HL-60/S4 (cell line): ENCODE results near the gene OR7G1.

Experiments
- in situ Hi-C: fragments of 300-500 bp; cut with MboI; formaldehyde crosslinking; loops from 2 replicates; pipeline ENCODE4 v1.14.3; 2022; ENCODE audit warnings: low sequenced_read_pairs

OR7G1 gene, protein sequence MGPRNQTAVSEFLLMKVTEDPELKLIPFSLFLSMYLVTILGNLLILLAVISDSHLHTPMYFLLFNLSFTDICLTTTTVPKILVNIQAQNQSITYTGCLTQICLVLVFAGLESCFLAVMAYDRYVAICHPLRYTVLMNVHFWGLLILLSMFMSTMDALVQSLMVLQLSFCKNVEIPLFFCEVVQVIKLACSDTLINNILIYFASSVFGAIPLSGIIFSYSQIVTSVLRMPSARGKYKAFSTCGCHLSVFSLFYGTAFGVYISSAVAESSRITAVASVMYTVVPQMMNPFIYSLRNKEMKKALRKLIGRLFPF

DNA sequence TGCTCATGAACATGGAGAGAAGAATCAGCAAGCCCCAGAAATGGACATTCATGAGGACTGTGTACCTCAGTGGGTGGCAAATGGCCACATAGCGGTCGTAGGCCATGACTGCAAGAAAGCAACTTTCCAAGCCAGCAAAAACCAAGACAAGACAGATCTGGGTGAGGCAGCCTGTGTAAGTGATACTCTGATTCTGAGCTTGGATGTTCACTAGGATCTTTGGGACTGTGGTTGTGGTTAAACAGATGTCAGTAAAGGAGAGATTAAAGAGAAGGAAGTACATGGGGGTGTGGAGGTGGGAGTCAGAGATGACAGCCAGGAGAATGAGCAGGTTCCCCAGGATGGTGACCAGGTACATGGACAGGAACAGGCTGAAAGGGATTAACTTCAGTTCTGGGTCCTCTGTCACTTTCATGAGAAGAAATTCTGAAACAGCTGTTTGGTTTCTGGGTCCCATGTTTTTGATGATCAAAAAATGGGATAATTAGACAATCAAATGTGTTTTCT lies at the start of gene OR7G1:
TSS of gene OR7G1 (minus strand) at position 457 of the 507 bp plus-strand sequence. CDS start at position 457, 0 bp downstream.
- in situ Hi-C loops: no loop called here

DNA sequence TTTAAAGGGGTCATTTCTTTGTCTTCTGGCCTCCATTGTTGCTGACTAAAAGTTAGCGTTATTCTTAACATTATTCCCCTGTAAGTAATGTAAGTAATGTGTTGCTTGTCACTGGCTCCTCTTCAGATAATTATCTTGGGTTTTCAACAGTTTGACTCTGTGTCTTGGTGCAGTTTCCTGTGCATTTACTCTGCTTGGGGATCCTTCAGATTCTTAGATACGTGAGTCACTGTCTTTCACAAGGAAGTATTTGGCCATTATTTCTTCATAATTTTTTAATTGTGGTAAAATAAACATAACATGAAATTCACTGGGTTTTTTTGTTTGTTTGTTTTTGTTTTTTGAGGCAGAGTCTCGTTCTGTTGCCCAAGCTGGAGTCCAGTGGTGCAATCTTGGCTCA lies 49.7 kb upstream of the OR7G1 start:
- in situ Hi-C loops: no loop called here

DNA sequence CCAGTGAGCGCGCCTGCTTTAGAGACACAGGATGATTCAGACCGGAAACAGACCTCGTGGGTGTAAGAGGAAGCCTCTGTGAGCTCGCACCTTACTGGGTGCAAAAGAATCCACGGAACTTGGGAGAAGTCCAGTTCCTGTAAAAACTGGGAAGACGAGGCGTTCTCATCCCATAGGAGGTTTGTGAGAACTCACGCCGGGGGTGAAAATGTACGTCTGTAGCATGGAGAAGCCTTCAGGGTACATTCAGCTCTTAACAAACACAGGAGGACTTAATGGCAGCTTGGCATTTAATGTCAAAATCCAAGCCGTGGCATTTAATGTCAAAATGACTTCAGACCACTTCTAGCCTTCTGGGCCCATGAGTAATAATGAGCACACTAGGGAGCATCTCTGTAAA lies 45.9 kb upstream of the OR7G1 start:
- in situ Hi-C loops: no loop called here

DNA sequence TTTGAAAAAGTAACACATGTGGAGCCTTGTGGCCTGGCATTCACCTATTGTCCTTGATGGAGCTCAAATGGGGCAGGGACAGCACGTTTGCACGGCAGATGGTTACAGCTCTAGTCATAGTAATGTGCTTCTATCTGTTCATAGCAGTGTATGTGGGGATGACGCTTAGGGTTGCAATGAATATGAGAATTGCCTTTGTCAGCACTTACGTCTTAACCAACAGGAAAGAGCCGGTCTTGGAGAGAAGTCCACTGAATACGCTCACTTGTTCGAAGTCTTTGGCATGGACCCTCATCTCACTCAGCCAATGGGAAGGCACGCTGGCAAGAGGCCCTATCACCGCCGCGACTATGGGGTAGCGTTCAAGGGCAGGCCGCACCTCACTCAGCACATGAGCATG lies 44.3 kb upstream of the OR7G1 start:
- in situ Hi-C loops: no loop called here

DNA sequence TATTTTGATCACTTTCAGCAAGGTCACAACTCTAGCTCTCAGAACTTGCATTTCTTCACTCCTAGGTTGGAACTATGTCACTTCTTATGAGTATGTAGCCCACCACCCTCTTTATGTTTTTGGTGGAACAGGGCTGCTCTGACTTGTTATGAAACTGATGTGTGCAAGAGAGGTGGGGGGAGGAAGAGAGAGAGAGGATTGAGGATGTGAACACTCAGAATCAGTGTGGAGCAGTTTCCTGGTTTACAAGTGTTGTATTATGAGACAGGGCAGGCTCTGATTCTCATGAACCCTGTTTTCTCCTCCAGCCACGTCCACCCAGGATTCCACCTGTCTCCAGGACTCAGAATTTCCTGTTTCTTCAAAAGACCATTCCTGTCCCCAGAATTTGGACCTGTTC lies 40.7 kb upstream of the OR7G1 start:
- in situ Hi-C loops: no loop called here

DNA sequence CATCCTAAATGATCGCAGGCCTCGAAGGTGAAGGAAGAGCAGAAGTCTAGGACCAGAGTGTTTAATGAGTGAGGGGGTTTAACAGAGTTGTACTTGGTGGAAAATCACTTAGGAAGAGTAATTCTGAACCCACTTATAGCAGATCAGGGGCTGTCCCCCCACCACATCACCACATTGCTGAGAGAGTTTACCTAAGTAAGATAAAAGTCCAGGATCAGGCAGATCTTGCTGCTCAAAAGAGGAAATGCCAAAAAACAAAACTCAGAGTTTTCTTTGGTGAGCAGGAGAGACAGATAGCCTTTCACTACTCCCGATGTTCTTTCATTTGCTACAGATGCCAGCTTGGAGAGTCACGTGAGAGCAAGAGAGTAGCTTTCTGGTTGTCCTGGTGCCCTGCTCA lies 40.0 kb upstream of the OR7G1 start:
- in situ Hi-C loops: no loop called here

DNA sequence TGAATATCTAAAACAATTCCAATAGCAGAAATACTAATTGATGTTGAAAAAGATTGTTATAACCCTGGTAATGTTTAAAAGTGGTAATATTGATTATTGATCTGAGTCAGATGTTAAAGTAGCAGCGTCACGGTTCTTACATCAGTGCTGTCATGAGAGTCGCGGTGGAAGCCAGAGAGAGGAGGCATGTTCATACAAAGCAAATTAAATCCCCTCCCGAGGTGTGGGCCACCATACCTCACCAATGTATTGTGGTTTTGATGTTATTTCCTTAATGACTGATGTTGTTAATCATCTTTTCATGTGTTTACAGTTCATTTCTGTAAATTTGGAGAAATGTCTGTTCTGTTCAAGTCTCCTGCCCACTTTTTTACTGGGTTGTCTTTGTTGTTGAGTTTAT lies 35.8 kb upstream of the OR7G1 start:
- in situ Hi-C loops: no loop called here

DNA sequence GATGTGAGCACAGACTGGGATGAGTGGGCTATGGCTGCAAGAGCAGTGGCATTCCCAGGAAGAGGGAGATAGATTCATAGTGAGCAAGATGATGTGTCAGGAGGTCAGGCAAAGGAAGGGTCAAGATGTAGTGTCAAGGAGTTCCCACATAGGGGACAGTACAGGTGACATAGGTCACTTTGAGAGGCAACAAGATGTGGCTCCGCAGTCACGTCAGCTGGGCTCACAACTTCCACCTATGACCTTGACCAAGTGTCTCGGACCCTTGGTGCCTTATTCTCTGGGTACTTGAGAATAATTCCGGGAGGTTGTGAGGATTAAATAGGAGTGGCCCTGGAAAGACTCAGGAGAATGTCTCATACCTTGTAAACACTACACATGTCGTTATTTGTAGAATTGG lies 35.1 kb upstream of the OR7G1 start:
- in situ Hi-C loops: no loop called here

DNA sequence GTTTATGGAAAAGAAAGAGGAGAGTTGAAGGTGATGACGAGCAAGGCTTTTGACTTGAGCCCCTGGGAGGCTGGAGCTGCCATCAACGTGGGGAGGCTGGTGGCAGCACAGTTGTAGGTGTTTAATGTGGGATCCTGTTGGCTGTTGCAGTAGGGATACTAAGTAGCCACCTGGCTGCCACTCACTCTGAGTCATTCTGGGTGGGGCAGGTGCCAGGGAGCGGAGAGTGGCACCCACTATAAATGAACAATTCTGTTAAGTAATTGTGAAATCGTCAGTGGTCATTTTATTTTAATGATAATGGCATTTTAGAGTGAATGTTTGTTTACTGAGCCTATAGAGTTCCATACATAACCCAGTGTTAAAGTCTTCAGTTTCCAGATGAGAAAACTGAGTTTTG lies 34.4 kb upstream of the OR7G1 start:
- in situ Hi-C loops: no loop called here

DNA sequence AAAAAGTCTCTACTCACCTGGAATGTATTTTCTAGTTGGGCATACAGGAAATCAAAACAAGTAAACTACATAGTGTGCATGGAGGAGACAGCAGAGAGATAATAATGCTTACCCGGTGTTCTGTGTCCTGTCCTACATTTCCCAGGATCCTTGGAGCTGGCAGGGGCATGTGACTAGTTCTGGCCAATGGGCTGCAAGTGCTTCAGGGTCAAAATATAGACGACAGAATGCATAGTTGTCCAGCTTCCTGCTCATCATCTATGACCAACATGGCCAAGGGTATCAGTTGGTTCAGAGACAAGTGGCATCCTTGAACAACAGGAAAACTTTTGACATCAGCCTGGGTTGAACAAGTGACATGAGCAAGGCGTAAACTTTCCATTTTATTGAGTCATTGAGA lies 33.1 kb upstream of the OR7G1 start:
- in situ Hi-C loops: no loop called here

DNA sequence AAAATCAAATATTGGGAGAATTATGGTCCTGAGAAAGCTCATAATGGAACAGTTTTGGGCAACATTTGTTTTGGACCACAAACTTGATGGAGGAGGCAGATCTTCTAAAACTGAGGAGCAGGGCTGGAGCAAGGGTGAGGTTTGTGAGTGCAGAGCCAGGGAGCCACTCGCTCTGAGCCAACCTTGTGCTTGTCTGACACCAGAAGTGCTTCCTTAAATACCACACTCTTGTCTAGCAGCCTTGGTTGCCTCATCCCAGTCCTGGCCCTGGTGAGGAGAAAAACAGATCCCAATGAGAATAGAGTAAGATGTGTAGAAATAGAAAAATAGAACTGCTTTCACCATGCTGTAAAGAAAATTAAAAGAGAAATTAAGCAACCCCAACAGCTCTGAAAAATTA lies 31.3 kb upstream of the OR7G1 start:
- in situ Hi-C loops: no loop called here

DNA sequence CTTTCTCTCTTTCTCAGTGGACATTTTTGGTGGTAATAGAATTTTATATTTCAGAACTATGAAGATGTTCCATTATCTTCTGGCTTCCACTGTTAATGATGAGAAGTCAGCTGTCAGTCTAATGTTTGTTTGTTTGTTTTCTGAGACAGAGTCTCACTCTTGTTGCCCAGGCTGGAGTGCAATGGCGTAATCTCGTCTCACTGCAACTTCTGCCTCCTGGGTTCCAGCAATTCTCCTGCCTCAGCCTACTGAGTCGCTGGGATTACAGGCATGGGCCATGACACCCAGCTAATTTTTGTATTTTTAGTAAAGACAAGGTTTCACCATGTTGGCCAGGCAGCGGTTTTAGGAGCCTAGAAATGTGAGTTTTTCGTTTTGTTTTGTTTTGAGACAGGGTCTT lies 29.4 kb upstream of the OR7G1 start:
- in situ Hi-C loops: no loop called here

DNA sequence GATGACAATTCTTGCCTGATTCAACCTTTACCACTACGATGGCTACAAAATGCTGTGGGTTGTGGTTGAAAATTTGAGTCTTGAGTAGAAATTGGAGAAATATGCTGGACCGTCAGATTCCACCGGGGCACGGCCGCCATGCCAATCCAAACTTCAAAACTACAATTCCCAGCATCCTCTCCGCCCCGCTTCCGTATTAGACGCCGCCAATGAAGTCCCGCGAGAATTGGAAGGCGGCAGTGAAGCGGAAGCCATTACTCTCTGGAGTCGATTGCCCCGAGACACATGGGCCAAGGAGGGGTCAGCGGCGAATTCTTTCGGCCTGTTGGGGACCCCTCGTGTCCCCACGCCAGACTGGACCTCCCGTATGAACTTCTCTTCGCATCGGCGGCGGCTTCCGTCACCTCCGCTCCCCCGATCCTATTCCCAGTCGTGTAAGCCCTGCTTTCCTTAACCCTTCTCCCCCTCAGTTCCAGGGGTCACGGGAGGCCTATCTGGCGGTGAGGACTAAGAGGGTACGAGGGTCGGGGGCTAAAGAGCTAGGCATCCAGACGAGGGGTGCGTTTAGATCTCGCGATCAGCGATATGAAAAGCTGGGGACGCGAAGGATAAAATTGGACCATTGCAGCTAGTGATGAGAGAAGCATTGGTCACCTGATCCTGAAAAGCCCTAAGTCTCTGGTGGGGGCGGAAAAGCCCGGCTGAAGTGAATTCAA lies 24.8 kb upstream of the OR7G1 start, which contains the start of gene ZNF317:
TSS of gene ZNF317 (plus strand) at position 239 of the 716 bp plus-strand sequence. CDS start 15,620 bp downstream, outside the sequence.
- in situ Hi-C loops: no loop called here

DNA sequence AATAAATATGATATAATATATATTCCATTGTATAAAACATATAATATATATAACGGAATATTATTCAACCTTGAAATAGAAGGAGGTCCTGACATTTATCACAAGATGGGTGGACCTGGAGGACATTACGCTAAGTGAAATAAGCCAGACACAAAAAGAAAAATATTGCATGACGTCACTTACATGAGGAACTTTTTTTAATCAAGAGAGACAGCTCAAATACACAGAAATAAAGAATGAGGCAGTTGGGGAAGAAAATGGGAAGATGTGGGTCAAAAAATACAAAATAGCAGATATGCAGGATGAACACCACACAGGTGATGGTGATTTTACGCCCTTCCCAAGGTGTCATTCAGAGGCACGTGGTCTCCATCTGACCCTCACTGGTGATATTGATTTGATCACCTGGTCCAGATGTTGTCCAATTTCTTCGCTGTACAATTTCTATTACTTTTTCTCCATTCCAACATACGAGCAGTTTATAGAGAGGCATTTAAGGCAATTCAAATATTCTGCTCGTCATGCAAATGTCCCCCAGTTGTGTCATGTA lies 24.1 kb upstream of the OR7G1 start:
- in situ Hi-C loops: loop anchor here (10.0 kb wide), 1 partner anchor 655 kb away; no protein-coding TSS in a partner anchor

DNA sequence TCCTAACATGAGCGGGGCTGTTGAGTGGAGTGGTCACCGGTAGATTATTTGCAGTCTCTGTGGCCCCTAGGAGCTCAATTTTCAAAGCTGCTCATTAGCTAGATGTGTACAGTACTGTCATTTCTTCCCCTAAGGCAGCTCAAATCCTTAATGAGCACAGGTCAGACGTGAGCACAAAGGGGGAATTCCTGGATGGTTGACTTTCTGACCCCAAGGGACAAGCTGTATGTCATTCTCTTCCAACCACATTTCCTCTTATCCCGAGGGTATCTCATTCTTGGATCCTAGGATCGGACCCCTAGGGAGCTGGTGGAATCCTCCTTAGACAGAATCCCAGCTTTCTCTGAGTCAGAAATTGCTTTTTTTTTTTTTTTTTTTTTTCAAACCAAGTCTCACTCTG lies 16.9 kb upstream of the OR7G1 start:
- in situ Hi-C loops: loop anchor here (10.0 kb wide), 1 partner anchor 662 kb away; no protein-coding TSS in a partner anchor

DNA sequence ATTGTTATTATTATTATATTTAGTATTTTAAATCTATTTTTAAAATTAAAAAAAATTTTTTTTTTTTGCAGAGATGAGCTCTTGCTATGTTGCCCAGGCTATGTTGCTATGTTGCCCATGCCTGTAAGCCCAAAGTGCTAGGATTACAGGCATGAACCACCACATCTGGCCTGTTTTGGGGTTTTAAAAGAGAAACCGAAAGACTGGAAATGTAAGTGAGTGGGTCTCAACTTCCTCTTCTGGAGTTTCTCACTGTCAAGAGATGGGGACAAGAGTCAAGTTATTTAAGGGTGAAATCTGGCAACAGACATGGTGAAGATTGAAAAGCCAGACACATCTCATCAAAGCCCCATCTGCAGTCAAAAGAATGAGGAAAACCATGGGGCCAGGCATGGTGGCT lies 15.4 kb upstream of the OR7G1 start:
- in situ Hi-C loops: loop anchor here (10.0 kb wide), 1 partner anchor 664 kb away; no protein-coding TSS in a partner anchor

DNA sequence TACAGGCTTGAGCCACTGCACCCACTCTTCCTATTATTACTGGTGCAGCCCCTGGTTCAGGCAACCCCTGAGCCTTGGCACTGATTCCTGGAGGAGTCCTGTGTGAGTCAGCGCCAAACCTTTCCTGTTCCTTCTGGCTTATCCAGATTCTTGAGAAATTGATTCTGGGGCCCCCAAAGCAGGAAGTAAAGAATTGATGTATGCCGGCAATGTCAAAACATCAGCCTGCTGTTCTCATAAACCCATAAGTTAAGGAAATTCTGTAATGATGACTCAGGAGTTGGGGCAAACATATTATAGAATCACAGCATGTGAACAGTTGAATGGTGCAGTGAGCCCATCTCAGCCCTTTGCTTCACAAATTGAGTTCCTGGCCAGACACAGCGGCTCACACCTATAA lies 12.6 kb upstream of the OR7G1 start:
- in situ Hi-C loops: no loop called here

DNA sequence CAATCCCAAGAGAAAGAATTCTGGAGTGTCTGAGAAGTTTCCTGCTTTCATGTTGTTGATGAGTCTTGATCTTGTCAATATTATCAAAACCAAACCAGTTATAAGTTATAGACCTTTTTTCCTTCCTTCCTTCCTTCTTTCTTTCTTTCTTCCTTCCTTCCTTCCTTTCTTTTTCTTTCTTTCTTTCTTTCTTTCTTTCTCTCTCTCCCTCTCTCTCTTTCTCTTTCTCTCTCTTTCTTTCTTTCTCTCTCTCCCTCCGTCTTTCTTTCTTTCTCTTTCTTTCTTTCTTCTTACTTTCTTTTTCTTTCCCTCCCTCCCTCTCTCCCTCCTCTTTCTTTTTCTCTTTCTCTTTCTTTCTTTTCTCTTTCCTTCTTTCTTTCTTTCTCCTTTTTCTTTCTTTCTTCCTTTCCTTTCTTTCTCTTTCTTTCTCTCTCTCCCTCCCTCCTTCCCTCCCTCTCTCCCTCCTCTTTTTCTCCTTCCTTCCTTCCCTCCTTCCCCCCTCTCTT lies 11.4 kb upstream of the OR7G1 start, which contains the start of gene OR7G3:
TSS of gene OR7G3 (minus strand) at position 51 of the 506 bp plus-strand sequence. CDS start at position 51, 0 bp downstream.
- in situ Hi-C loops: no loop called here

DNA sequence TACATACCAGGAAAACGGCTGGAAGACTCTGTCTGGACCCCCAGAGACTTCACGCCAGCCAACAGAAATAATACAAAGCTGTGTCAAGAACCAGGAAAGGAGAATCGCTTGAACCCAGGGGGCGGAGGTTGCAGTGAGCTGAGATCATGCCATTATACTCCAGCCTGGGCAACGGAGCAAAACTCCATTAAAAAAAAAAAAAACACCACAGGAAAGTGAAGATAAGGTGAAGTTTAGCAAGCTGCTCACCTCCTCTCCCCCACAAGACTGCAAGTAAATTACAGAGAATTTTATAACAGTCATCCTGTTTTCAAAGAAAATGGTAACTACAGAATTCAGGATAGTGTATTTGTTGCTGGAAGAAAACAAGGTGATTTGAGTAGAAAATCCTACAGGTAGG lies 984 bp upstream of the OR7G1 start:
- in situ Hi-C loops: no loop called here

DNA sequence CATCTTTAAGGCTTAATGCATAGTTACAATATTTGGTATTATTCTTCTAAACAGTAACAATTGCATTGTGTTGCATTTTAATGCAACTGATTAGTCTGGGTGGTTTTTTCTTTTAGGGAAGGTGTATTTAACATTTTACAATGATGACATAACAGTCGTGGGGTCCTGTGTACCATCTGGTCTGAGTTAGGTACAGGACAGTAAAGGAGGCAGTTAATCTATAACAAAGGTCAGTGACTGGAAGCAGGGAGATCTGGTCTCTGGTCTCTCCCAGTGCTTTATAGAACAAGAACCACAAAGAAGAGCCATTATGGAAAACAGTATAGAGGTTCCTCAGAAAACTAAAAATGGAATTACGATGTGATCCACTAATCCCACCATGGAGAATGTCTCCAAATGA lies 5.6 kb downstream of the OR7G1 start:
- in situ Hi-C loops: no loop called here

DNA sequence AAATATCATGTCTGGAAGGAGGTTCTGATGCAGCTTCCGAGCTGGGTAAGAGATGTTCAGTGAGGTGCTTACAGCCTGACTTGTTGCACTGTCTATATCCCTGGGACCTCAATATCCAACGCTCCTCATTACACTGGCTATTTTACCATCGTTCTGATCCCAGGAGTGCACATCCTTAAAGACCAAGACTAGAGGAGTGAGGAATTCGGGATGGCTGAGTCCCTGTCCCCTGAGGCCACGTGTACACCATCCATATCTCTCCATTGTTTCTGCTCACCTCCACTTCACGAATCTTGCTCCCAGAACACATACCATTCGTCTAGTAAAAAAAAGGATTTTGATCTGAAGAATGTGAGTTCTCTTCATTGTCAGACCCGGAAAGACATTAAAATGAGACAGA lies 8.2 kb downstream of the OR7G1 start, which contains the start of gene OR7G2:
TSS of gene OR7G2 (minus strand) at position 101 of the 400 bp plus-strand sequence. CDS start 4,232 bp downstream, outside the sequence.
- in situ Hi-C loops: no loop called here
